GM23338 (cell line): Measurements from ENCODE around the gene ANAPC4. TPM values are rescaled to one million over a fixed set of nuclear protein-coding genes. Genes with fewer than 3 reads are reported as not detected.

Experiments
- ATAC-seq: fragments of 200-7000 bp; cut with Tn5 transposase; 3 replicates; pipeline ENCODE4 v1.9.1; 2020
- DNase-seq: peaks from one replicate; pipeline ENCODE4 v3.0.0-alpha.2; 2015; ENCODE audit warnings: low spot score
- H2AFZ ChIP-seq: fragments of 200-600 bp; sonication (generic); 2 replicates; pipeline ENCODE4 v1.8.0; 2016; ENCODE audit warnings: antibody characterized with exemption, mild to moderate bottlenecking, moderate library complexity
- H3F3A ChIP-seq: fragments of 200-600 bp; sonication (generic); replicated peaks from 2 replicates; pipeline ENCODE4 v1.8.0; 2017; ENCODE audit warnings: antibody characterized with exemption, mixed run types, low read depth
- H3K27ac ChIP-seq: fragments of 200-600 bp; sonication (generic); 2 replicates; pipeline ENCODE4 v1.6.1; 2016; ENCODE audit warnings: low read depth
- H3K27me3 ChIP-seq: fragments of 200-600 bp; sonication (generic); 2 replicates; pipeline ENCODE4 v1.8.0; 2016; ENCODE audit warnings: mild to moderate bottlenecking, mixed run types, moderate library complexity; ENCODE audit not compliant: insufficient read depth
- H3K36me3 ChIP-seq: fragments of 200-600 bp; sonication (generic); 2 replicates; pipeline ENCODE4 v1.8.0; 2016; ENCODE audit warnings: mild to moderate bottlenecking; ENCODE audit not compliant: insufficient read depth
- H3K4me1 ChIP-seq: fragments of 200-600 bp; sonication (generic); 2 replicates; pipeline ENCODE4 v1.8.0; 2016; ENCODE audit warnings: mild to moderate bottlenecking, moderate library complexity; ENCODE audit not compliant: insufficient read depth
- H3K4me2 ChIP-seq: fragments of 200-600 bp; sonication (generic); 2 replicates; pipeline ENCODE4 v1.7.1; 2017; ENCODE audit warnings: mixed run types
- H3K4me3 ChIP-seq: fragments of 200-600 bp; sonication (generic); 2 replicates; pipeline ENCODE4 v1.6.1; 2016; ENCODE audit warnings: mixed run types
- H3K79me2 ChIP-seq: fragments of 200-600 bp; sonication (generic); replicated peaks from 2 replicates; pipeline ENCODE4 v1.8.0; 2017; ENCODE audit warnings: mild to moderate bottlenecking; ENCODE audit not compliant: insufficient read depth
- H3K9me2 ChIP-seq: fragments of 200-600 bp; sonication (generic); 2 replicates; pipeline ENCODE4 v1.8.0; 2017; ENCODE audit not compliant: insufficient read depth
- H4K20me1 ChIP-seq: fragments of 200-600 bp; sonication (generic); replicated peaks from 2 replicates; pipeline ENCODE4 v1.8.0; 2017; ENCODE audit warnings: mild to moderate bottlenecking; ENCODE audit not compliant: insufficient read depth
- H3K27ac Mint-ChIP-seq: 2 replicates; pipeline ENCODE4 v1.8.0; 2020; ENCODE audit warnings: inconsistent platforms, mild to moderate bottlenecking, moderate library complexity, mixed read lengths
- H3K27me3 Mint-ChIP-seq: 3 replicates; pipeline ENCODE4 v1.8.0; 2022; ENCODE audit warnings: low read depth, mild to moderate bottlenecking, moderate library complexity, mixed read lengths, inconsistent platforms; ENCODE audit not compliant: insufficient read depth, poor library complexity
- H3K36me3 Mint-ChIP-seq: 3 replicates; pipeline ENCODE4 v1.8.0; 2021; ENCODE audit warnings: low read depth, mild to moderate bottlenecking, inconsistent platforms, moderate library complexity, mixed read lengths
- H3K4me1 Mint-ChIP-seq: 3 replicates; pipeline ENCODE4 v1.8.0; 2020; ENCODE audit warnings: mild to moderate bottlenecking, inconsistent platforms, mixed read lengths
- H3K4me3 Mint-ChIP-seq: 3 replicates; pipeline ENCODE4 v1.8.0; 2021; ENCODE audit warnings: moderate library complexity, mild to moderate bottlenecking, inconsistent platforms, mixed read lengths
- H3K9me3 Mint-ChIP-seq: 3 replicates; pipeline ENCODE4 v1.8.0; 2020; ENCODE audit warnings: moderate library complexity, mild to moderate bottlenecking, inconsistent platforms, mixed read lengths
- CREB1 ChIP-seq: fragments of 250-450 bp; sonication (Bioruptor Pico); IDR thresholded peaks from 2 replicates; pipeline ENCODE4 v1.5.0; 2020; ENCODE audit warnings: low read depth, mild to moderate bottlenecking, moderate library complexity
- CTCF ChIP-seq, 2 experiments: fragments of 200-600 bp in 1 of 2; sonication (generic) in 1 of 2; conservative IDR thresholded peaks; 2 replicates each; pipeline versions ENCODE4 v1.5.1 to v1.6.1; 2016 to 2017; ENCODE audit warnings: antibody characterized with exemption in 2 of 2, low read depth in 2 of 2, mild to moderate bottlenecking in 2 of 2, moderate library complexity in 1 of 2
- ETS1 ChIP-seq: IDR thresholded peaks from 2 replicates; pipeline ENCODE4 v1.6.1; 2016; ENCODE audit warnings: antibody characterized with exemption
- EZH2 ChIP-seq: fragments of 200-600 bp; sonication (generic); IDR thresholded peaks from one replicate; pipeline ENCODE4 v1.8.0; 2017; ENCODE audit warnings: antibody characterized with exemption, mild to moderate bottlenecking, low read depth; ENCODE audit not compliant: unreplicated experiment
- EZH2phosphoT487 ChIP-seq: fragments of 200-600 bp; sonication (generic); IDR thresholded peaks from one replicate; pipeline ENCODE4 v1.8.1; 2018; ENCODE audit warnings: antibody characterized with exemption; ENCODE audit not compliant: unreplicated experiment
- JUNB ChIP-seq: IDR thresholded peaks from one replicate; pipeline ENCODE4 v1.6.1; 2016; ENCODE audit warnings: antibody characterized with exemption; ENCODE audit not compliant: unreplicated experiment
- NANOG ChIP-seq: IDR thresholded peaks from 2 replicates; pipeline ENCODE4 v1.6.1; 2016; ENCODE audit warnings: antibody characterized with exemption, borderline replicate concordance
- POLR2AphosphoS5 ChIP-seq: IDR thresholded peaks from 2 replicates; pipeline ENCODE4 v1.6.1; 2016; ENCODE audit warnings: antibody characterized with exemption, low read depth
- REST ChIP-seq: IDR thresholded peaks from one replicate; pipeline ENCODE4 v1.6.1; 2018; ENCODE audit warnings: antibody characterized with exemption; ENCODE audit not compliant: unreplicated experiment
- STAT1 ChIP-seq: IDR thresholded peaks from one replicate; pipeline ENCODE4 v1.6.1; 2016; ENCODE audit warnings: antibody characterized with exemption; ENCODE audit not compliant: unreplicated experiment
- ZNF114 ChIP-seq: fragments of 250-450 bp; sonication (Bioruptor Pico); IDR thresholded peaks from 2 replicates; pipeline ENCODE4 v1.5.0; 2020; ENCODE audit warnings: mild to moderate bottlenecking, moderate library complexity
- ZNF331 ChIP-seq: fragments of 250-450 bp; sonication (Bioruptor Pico); IDR thresholded peaks from 2 replicates; pipeline ENCODE4 v1.5.0; 2020; ENCODE audit warnings: low read depth, mild to moderate bottlenecking, moderate library complexity
- ZNF462 ChIP-seq: fragments of 250-450 bp; sonication (Bioruptor Pico); IDR thresholded peaks from 2 replicates; pipeline ENCODE4 v1.5.0; 2020; ENCODE audit warnings: mild to moderate bottlenecking, moderate library complexity
- polyA plus RNA-seq: library from polyadenylated mRNA; unstranded; fragments of >200 nt; fragmentation: Nextera tagmentation; extraction: Ambion mirVana; gene quantifications from 2 replicates; pipeline ENCODE4 v1.2.1, GENCODE V29; 2016
- total RNA-seq: library from RNA; depleted of rRNA; stranded (reverse); fragments of >200 nt; shearing (Covaris generic); gene quantifications from 2 replicates; pipeline ENCODE4 v1.2.3, GENCODE V29; 2014

ANAPC4 gene
- total and polyA plus RNA-seq, 2 experiments from 2014 or later = 34.3 to 46.2 TPM

- H3K36me3 Mint-ChIP-seq = peaks cover 64% of the 10 kb centered on the region
- H3K27me3 Mint-ChIP-seq = peaks cover 3% of the 10 kb centered on the region
- no peaks in the 10 kb centered on the region for H3F3A ChIP-seq
- no peak overlapping the region for H3K4me2 ChIP-seq
- H3K9me2 ChIP-seq = no peaks in the 10 kb centered on the region
- peaks cover 46% of the 10 kb centered on the region for H3K36me3 ChIP-seq
- TF ChIP-seq STAT1 (no peak), ZNF331 (CRISPR knock-in tag) (no peak), EZH2 (no peak), CREB1 (CRISPR knock-in tag) (no peak), REST (no peak), ZNF114 (CRISPR knock-in tag) (no peak), ZNF462 (CRISPR knock-in tag) (no peak), JUNB (no peak), CTCF (conservative IDR thresholded peaks at IDR 0.05; ENCODE audit: low read depth in 2 of 2) (no peak), NANOG (no peak), ETS1 (no peak), EZH2phosphoT487 (no peak), POLR2AphosphoS5 (no peak)
- H3K4me3 Mint-ChIP-seq = no peak overlapping the region
- no peak overlapping the region for H3K4me3 ChIP-seq
- H3K27me3 ChIP-seq = no peaks in the 10 kb centered on the region
- H4K20me1 ChIP-seq = 0 out of 2 replicates have a peak, but pooled peaks cover 8% of the 10 kb centered on the region
- no peak overlapping the region for H2AFZ ChIP-seq
- H3K27ac Mint-ChIP-seq = no peak overlapping the region
- no peak for ATAC-seq
- no peaks in the 10 kb centered on the region for H3K4me1 Mint-ChIP-seq
- no peaks in the 10 kb centered on the region; the same call in 2 of the 3 replicates for H3K9me3 Mint-ChIP-seq
- no peak for DNase-seq
- H3K4me1 ChIP-seq = no peaks in the 10 kb centered on the region
- no peak overlapping the region for H3K27ac ChIP-seq
- no peaks in the 10 kb centered on the region for H3K79me2 ChIP-seq
Measured at GRCh38 chr4:25397305-25397704, 20.2 kb downstream of the ANAPC4 start.
